Measurements from ENCODE around the gene ZMYM5. TPM values are rescaled to one million over a fixed set of nuclear protein-coding genes. Genes with fewer than 3 reads are reported as not detected.

Gene ZMYM5
- total RNA-seq, 1 experiment from 2014 or later = 12.6 TPM

DNA sequence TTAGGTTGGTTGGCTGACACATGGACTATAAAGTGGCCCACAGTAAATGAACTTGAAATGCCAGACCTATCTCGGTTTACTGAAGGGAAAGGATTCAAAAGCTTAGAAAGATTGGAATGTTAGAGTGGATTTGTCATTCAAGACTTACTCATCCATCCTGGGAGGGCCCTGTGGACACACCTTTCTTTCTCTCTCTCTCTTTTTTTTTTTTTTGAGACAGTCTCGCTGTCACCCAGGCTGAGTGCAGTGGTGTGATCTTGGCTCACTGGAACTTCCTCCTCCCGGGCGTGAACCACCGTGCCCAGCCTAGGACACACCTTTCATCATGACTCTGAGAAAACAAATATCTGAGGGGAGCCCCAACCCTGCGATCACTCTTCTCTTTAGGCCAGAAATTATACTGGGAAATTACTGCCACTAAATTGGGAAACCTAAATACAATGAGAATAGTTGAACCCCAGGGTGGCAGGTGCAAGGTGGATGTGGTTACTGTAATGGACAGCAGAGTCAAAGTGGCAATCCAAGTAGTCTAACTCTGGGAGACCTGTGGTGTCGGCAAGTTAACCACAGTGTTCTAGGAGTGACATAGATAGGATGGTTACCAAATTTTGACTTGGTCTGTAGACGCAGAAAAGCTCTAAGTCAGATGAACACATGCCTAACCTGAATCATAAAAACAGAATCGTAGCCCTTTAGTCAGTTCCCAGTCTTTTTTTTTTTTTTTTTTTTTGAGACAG lies 47.1 kb upstream of the ZMYM5 start:
- Histone ChIP-seq H2BK15ac (ENCODE audit: low read depth, low read length) (no peak overlapping the region), H4K8ac (replicated peaks; ENCODE audit: insufficient read length, low read depth, low read length) (no peak overlapping the region), H2BK20ac (ENCODE audit: low read depth, low read length, poor library complexity, severe bottlenecking) (no peak overlapping the region), H3K4me1 (ENCODE audit: insufficient read depth, low read length) (no peaks in the 10 kb centered on the region), H4K5ac (ENCODE audit: insufficient read length, low read depth, low read length) (no peak overlapping the region), H3T11ph (ENCODE audit: low read length) (no peak overlapping the region), H2BK120ac (ENCODE audit: low read depth, low read length, poor library complexity, severe bottlenecking) (no peak overlapping the region), H3K56ac (ENCODE audit: insufficient read length, low read depth, low read length) (no peak overlapping the region), H3K9ac (ENCODE audit: extremely low read depth, insufficient read length, low read length) (no peak overlapping the region), H3K79me2 (ENCODE audit: insufficient read depth, low read length) (no peaks in the 10 kb centered on the region), H3K4me2 (ENCODE audit: insufficient read depth, insufficient read length, low read length) (no peak overlapping the region), H3K79me1 (ENCODE audit: insufficient read depth, low read depth, low read length, poor library complexity, severe bottlenecking) (no peaks in the 10 kb centered on the region), H3K23ac (ENCODE audit: insufficient read length, low read depth, low read length) (no peak overlapping the region), H4K20me1 (ENCODE audit: control insufficient read depth, insufficient read depth, insufficient read length) (no peaks in the 10 kb centered on the region), H3K9me3 (ENCODE audit: control insufficient read depth, low read depth, low read length) (no peaks in the 10 kb centered on the region), H3K4ac (ENCODE audit: low read depth, low read length) (no peak overlapping the region), H3K27ac (ENCODE audit: insufficient read length, low read depth, low read length) (no peak overlapping the region), H4K91ac (ENCODE audit: insufficient read length, low read depth, low read length) (no peak overlapping the region), H2BK5ac (ENCODE audit: insufficient read length, low read length) (no peak overlapping the region), H3K27me3 (ENCODE audit: insufficient read depth, low read length) (no peaks in the 10 kb centered on the region), H3K14ac (ENCODE audit: insufficient read depth, low read length) (no peak overlapping the region), H3K23me2 (ENCODE audit: insufficient read length, low read depth, low read length, poor library complexity, severe bottlenecking) (no peaks in the 10 kb centered on the region), H2AK5ac (ENCODE audit: insufficient read length, low read length) (no peak overlapping the region), H3K18ac (ENCODE audit: insufficient read length, low read depth, low read length) (no peak overlapping the region), H2AFZ (ENCODE audit: low read length) (no peak overlapping the region), H2BK12ac (ENCODE audit: insufficient read length, low read depth, low read length) (no peak overlapping the region)
- H3K4me3 Mint-ChIP-seq = no peak overlapping the region
- no CpG with 5 or more reads among the region's 9 CpGs for WGBS (ENCODE audit: extremely low coverage, insufficient read length, low lambda C conversion rate)
- H3K27ac Mint-ChIP-seq = no peak overlapping the region; a peak in 1 of 7 replicates
- no peak for DNase-seq
- TF ChIP-seq, protein P1, sequence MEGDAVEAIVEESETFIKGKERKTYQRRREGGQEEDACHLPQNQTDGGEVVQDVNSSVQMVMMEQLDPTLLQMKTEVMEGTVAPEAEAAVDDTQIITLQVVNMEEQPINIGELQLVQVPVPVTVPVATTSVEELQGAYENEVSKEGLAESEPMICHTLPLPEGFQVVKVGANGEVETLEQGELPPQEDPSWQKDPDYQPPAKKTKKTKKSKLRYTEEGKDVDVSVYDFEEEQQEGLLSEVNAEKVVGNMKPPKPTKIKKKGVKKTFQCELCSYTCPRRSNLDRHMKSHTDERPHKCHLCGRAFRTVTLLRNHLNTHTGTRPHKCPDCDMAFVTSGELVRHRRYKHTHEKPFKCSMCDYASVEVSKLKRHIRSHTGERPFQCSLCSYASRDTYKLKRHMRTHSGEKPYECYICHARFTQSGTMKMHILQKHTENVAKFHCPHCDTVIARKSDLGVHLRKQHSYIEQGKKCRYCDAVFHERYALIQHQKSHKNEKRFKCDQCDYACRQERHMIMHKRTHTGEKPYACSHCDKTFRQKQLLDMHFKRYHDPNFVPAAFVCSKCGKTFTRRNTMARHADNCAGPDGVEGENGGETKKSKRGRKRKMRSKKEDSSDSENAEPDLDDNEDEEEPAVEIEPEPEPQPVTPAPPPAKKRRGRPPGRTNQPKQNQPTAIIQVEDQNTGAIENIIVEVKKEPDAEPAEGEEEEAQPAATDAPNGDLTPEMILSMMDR (conservative IDR thresholded peaks at IDR 0.05) = no peak
- no peaks in the 10 kb centered on the region for H3K36me3 Mint-ChIP-seq (ENCODE audit: insufficient read depth in 1 of 3, low read depth in 3 of 3)
- H3K9me3 Mint-ChIP-seq = no peaks in the 10 kb centered on the region
- H3K4me1 Mint-ChIP-seq = no peaks in the 10 kb centered on the region
- H3K27me3 Mint-ChIP-seq (ENCODE audit: low read depth) = no peaks in the 10 kb centered on the region; the same call in none of the 2 replicates

Measured in H9 (cell line).